ENCODE measurements around the gene TRIM33. TPM values are rescaled to one million over a fixed set of nuclear protein-coding genes. Genes with fewer than 3 reads are reported as not detected.
"Not testable (repeated sequence)": the region's sequence is repeated elsewhere in the genome, so short reads cannot be mapped to it uniquely, and the experiment has no call there.

Gene TRIM33
- total RNA-seq, 1 experiment from 2014 or later = 50.1 TPM

- BruUV-seq (replicated peaks) = no TSS peak
These were observed 131.6 kb downstream of the TRIM33 start for GRCh38 chr1:114379358-114379757.

DNA sequence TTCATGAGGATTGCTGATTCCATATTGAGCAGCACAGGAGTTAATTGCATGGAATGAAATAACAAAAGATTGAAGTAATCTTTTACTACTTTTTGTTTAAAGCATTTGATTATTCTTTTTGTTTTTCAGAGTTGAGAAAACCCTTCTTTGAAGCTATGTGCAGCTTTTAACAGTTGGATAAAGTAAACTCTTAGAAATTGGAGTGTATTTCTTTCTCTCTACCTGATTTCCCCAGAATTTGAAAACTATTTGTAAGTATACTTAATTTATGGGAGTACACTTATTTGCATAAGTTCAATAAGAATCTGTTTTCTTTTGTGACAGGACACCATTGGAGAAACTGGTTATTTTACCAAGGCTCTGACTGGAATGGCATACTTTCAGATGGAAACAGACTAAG lies 133.6 kb downstream of the TRIM33 start:
- no TSS peak for BruUV-seq (replicated peaks)
- intact Hi-C loops (cut with micrococcal nuclease; ENCODE audit: unreplicated experiment) = no loop called here
- TF ChIP-seq CTCF (conservative IDR thresholded peaks at IDR 0.05; ENCODE audit: low read depth, low read length) (no peak), EZH2 (IDR thresholded peaks at IDR 0.05; ENCODE audit: borderline replicate concordance, low read depth, low read length, poor library complexity, severe bottlenecking) (no peak)
- CTCF ChIA-PET = no interaction called here
- Histone ChIP-seq H3K27ac (ENCODE audit: low read depth, low read length, poor library complexity, severe bottlenecking) (no peak overlapping the region), H3K4me1 (ENCODE audit: insufficient read depth, low read length, poor library complexity, severe bottlenecking) (no peaks in the 10 kb centered on the region), H3K36me3 (ENCODE audit: insufficient read depth, low read length, poor library complexity, severe bottlenecking) (no peaks in the 10 kb centered on the region), H3K27me3 (replicated peaks; ENCODE audit: insufficient read depth, low read depth, low read length, poor library complexity) (no peaks in the 10 kb centered on the region), H3K9me3 (ENCODE audit: low read depth, low read length, poor library complexity, severe bottlenecking) (peaks cover 28% of the 10 kb centered on the region), H3K4me3 (ENCODE audit: low read depth, low read length, poor library complexity, severe bottlenecking) (no peak overlapping the region)
- POLR2A ChIA-PET (ENCODE audit: low non-redundant PET) = no interaction called here
- no peak for DNase-seq (ENCODE audit: low spot score)

More at GRCh38 chr1:114379358-114379757, 131.6 kb downstream of the TRIM33 start:
- no peaks in the 10 kb centered on the region for H3K4me1 ChIP-seq (ENCODE audit: insufficient read depth, low read length, poor library complexity, severe bottlenecking)
- no peak overlapping the region for H3K27ac ChIP-seq (ENCODE audit: low read depth, low read length, poor library complexity, severe bottlenecking)
- H3K4me3 ChIP-seq (ENCODE audit: low read depth, low read length, poor library complexity, severe bottlenecking) = no peak overlapping the region
- ChIA-PET CTCF (no interaction called here), POLR2A (ENCODE audit: low non-redundant PET) (no interaction called here)
- TF ChIP-seq CTCF (conservative IDR thresholded peaks at IDR 0.05; ENCODE audit: low read depth, low read length) (no peak), EZH2 (IDR thresholded peaks at IDR 0.05; ENCODE audit: borderline replicate concordance, low read depth, low read length, poor library complexity, severe bottlenecking) (no peak)
- H3K36me3 ChIP-seq (ENCODE audit: insufficient read depth, low read length, poor library complexity, severe bottlenecking) = no peaks in the 10 kb centered on the region
- intact Hi-C loops (cut with micrococcal nuclease; ENCODE audit: unreplicated experiment) = no loop called here
- peaks cover 23% of the 10 kb centered on the region for H3K9me3 ChIP-seq (ENCODE audit: low read depth, low read length, poor library complexity, severe bottlenecking)
- no peak for DNase-seq (ENCODE audit: low spot score)
- no peaks in the 10 kb centered on the region for H3K27me3 ChIP-seq (replicated peaks; ENCODE audit: insufficient read depth, low read depth, low read length, poor library complexity)

DNA sequence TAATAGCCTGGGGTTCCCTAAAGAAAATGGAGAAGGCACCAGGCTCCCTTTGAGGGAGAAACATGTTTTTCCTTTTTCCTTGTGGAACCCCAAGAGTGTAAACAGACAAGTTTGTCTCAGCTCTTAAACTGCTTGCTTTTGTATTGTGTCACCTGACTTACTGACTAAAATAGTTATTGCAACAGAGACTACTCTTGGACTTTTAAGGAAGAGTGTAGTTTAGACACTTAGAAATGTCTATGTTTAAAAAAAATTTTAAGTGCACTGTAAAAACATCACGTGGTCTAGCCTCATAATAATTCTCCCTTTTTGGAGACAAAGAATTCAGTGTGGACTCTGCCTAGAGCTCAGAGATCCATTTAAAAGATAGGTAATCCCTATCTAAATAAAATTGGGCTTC lies 141.1 kb downstream of the TRIM33 start:
- CTCF ChIA-PET = no interaction called here
- peaks cover 12% of the 10 kb centered on the region for H3K9me3 ChIP-seq (ENCODE audit: low read depth, low read length, poor library complexity, severe bottlenecking)
- BruUV-seq (replicated peaks) = no TSS peak
- no peaks in the 10 kb centered on the region for H3K36me3 ChIP-seq (ENCODE audit: insufficient read depth, low read length, poor library complexity, severe bottlenecking)
- H3K27me3 ChIP-seq (replicated peaks; ENCODE audit: insufficient read depth, low read depth, low read length, poor library complexity) = no peaks in the 10 kb centered on the region
- intact Hi-C loops (cut with micrococcal nuclease; ENCODE audit: unreplicated experiment) = no loop called here
- DNase-seq (ENCODE audit: low spot score) = no peak
- POLR2A ChIA-PET (ENCODE audit: low non-redundant PET) = no interaction called here
- H3K4me3 ChIP-seq (ENCODE audit: low read depth, low read length, poor library complexity, severe bottlenecking) = no peak overlapping the region
- no peak overlapping the region for H3K27ac ChIP-seq (ENCODE audit: low read depth, low read length, poor library complexity, severe bottlenecking)
- TF ChIP-seq EZH2 (IDR thresholded peaks at IDR 0.05; ENCODE audit: borderline replicate concordance, low read depth, low read length, poor library complexity, severe bottlenecking) (no peak), CTCF (conservative IDR thresholded peaks at IDR 0.05; ENCODE audit: low read depth, low read length) (no peak)
- H3K4me1 ChIP-seq (ENCODE audit: insufficient read depth, low read length, poor library complexity, severe bottlenecking) = no peaks in the 10 kb centered on the region

DNA sequence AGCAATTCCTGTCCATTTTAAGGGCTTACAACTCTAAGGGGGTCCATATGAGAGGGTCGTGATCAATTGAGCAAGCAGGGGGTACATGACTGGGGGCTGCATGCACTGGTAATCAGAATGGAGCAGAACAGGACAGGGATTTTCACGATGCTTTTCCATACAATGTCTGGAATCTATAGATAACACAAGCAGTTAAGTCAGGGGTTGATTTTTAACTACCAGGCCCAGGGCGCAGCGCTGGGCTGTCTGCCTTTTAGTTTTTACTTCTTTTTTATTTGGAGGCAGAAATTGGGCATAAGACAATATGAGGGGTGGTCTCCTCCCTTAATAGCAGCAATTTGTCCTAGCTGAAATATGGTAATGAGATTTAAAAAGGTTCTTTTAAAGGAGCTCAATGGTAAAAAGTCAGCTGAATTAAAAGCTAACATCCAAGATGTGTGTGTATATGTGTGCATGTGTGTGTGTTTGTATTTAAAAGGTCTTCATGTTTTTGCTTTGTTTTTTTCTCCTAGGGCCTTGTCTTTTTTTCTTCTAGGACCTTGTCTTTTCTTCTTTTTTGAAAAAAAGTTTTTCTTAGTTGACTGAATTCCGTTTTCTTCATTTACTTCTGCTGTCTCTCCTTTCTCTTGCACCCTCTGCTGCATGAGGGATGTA lies 141.6 kb downstream of the TRIM33 start:
- H3K4me1 ChIP-seq (ENCODE audit: insufficient read depth, low read length, poor library complexity, severe bottlenecking); intact Hi-C loops (cut with micrococcal nuclease; ENCODE audit: unreplicated experiment); DNase-seq (ENCODE audit: low spot score); H3K9me3 ChIP-seq (ENCODE audit: low read depth, low read length, poor library complexity, severe bottlenecking); H3K4me3 ChIP-seq (ENCODE audit: low read depth, low read length, poor library complexity, severe bottlenecking); BruUV-seq (replicated peaks); H3K36me3 ChIP-seq (ENCODE audit: insufficient read depth, low read length, poor library complexity, severe bottlenecking); H3K27me3 ChIP-seq (replicated peaks; ENCODE audit: insufficient read depth, low read depth, low read length, poor library complexity); POLR2A ChIA-PET (ENCODE audit: low non-redundant PET); H3K27ac ChIP-seq (ENCODE audit: low read depth, low read length, poor library complexity, severe bottlenecking); CTCF ChIA-PET: not testable (repeated sequence)
